Measurements from ENCODE around the gene MED12L. TPM values are rescaled to one million over a fixed set of nuclear protein-coding genes. Genes with fewer than 3 reads are reported as not detected.

MED12L gene
- total and polyA plus RNA-seq, 7 donors: 0.16 to 0.71 (median 0.28) TPM; not detected in 2

DNA sequence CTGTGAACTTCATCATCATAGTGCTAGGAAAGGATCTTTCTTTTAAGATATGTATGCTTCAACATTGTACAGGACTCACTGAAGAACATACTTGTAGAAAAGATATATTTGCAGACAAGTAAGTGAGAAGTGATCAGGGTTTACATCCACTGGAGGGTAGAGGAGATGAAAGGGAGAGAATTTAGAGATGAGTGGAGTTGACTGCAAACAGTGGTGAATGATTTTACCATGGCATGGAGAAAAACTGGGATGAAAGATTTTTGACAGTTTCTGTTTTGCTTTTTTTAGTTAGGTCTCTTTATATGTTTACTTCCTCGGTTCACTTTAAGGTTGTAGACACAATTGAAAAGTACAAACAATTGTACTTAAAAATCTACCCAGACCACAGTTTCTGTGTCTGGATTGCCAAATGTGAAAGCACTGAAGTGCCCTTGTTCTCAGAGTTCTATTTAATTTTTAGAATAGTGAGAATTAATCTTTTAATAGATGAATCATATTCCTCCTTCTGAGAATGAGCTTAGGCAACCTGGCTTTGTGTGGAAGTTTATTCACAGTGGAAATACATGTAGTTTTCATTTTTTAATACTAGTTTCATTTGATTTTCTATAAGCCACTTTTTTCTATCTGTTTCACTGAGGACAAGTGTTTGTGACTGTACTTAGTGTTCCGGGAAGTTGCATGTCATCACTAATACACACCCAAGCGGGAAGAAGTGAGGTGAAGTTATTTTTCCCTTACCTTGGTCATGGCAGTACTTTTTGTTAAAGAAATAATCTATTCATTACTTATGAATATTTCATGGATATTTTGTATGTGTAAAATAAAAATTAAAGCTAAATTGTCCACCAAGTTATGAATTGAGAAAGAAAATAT is 119.3 kb downstream of the MED12L start:
- TF ChIP-seq POLR2A (IDR thresholded peaks at IDR 0.05) (no peak), EP300 (IDR thresholded peaks at IDR 0.05) (no peak)
- 63 to 83% methylated on average over 3 of the region's 3 CpGs for WGBS, 2 donors
- Histone ChIP-seq H3K27ac (no peak overlapping the region), H3K27me3 (no peaks in the 10 kb centered on the region), H3K4me1 (no peaks in the 10 kb centered on the region), H3K4me3 (no peak overlapping the region), H3K9me3 (no peaks in the 10 kb centered on the region), H3K36me3 (no peaks in the 10 kb centered on the region)
- intact Hi-C loops (cut with DNase I): no loop called here
- no peak for DNase-seq

DNA sequence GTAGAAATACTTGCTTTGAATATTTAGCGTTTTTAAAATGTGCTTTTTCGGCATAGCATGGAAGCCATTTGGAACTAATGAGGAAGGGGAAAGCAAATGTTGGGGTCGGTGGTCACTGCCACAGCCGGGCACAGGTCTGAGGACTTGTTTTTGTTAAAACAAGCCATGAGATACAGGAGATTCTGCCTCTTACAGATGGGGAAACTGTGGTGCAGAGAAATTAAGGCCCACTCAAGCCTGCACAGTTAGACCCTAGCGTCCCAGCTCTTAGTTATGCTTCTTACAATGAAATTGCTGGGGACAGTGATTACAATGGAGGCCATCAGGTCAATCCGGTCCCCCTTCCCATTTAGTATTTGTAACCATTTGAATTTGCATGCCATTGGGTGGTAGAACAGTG is 120.0 kb downstream of the MED12L start:
- Histone ChIP-seq H3K4me3 (no peak overlapping the region), H3K36me3 (no peaks in the 10 kb centered on the region), H3K9me3 (no peaks in the 10 kb centered on the region), H3K27me3 (no peaks in the 10 kb centered on the region), H3K27ac (no peak overlapping the region), H3K4me1 (no peaks in the 10 kb centered on the region)
- DNase-seq: no peak
- 93 to 94% methylated on average over 6 of the region's 6 CpGs for WGBS, 2 donors
- intact Hi-C loops (cut with DNase I): no loop called here
- TF ChIP-seq EP300 (IDR thresholded peaks at IDR 0.05) (no peak), POLR2A (IDR thresholded peaks at IDR 0.05) (no peak), POLR2AphosphoS5 (IDR thresholded peaks at IDR 0.05) (no peak)
- TF ChIP-seq, protein P1, sequence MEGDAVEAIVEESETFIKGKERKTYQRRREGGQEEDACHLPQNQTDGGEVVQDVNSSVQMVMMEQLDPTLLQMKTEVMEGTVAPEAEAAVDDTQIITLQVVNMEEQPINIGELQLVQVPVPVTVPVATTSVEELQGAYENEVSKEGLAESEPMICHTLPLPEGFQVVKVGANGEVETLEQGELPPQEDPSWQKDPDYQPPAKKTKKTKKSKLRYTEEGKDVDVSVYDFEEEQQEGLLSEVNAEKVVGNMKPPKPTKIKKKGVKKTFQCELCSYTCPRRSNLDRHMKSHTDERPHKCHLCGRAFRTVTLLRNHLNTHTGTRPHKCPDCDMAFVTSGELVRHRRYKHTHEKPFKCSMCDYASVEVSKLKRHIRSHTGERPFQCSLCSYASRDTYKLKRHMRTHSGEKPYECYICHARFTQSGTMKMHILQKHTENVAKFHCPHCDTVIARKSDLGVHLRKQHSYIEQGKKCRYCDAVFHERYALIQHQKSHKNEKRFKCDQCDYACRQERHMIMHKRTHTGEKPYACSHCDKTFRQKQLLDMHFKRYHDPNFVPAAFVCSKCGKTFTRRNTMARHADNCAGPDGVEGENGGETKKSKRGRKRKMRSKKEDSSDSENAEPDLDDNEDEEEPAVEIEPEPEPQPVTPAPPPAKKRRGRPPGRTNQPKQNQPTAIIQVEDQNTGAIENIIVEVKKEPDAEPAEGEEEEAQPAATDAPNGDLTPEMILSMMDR (IDR thresholded peaks at IDR 0.05): no peak

DNA sequence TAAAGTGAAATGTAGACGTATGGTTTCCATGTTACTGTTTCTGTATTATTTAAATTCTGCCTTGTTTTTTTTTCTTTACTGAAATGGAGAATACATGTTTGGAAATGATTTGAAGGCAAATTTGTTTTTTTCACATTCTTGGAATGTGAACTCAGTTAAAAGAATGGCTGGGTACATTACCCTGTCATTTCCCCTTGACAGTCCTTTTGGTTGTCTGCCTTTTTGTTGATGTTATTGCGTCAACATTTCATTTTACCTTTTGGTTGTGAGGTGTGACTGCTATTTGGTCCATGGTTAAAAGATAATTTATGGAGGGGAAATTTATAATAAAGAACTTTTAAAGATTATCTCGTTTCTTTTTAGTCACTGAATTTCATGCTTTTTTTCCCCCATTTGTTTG is 120.7 kb downstream of the MED12L start:
- H3K27ac ChIP-seq: no peak overlapping the region
- TF ChIP-seq EP300 (IDR thresholded peaks at IDR 0.05) (no peak), POLR2A (IDR thresholded peaks at IDR 0.05) (no peak), POLR2AphosphoS5 (IDR thresholded peaks at IDR 0.05) (no peak)
- intact Hi-C loops (cut with DNase I): no loop called here
- H3K27me3 ChIP-seq: no peaks in the 10 kb centered on the region
- DNase-seq: no peak
- 81 to 86% methylated on average over 3 of the region's 3 CpGs for WGBS, 2 donors
- H3K9me3 ChIP-seq: no peaks in the 10 kb centered on the region
- no peaks in the 10 kb centered on the region for H3K4me1 ChIP-seq
- no peak overlapping the region for H3K4me3 ChIP-seq
- no peaks in the 10 kb centered on the region for H3K36me3 ChIP-seq

DNA sequence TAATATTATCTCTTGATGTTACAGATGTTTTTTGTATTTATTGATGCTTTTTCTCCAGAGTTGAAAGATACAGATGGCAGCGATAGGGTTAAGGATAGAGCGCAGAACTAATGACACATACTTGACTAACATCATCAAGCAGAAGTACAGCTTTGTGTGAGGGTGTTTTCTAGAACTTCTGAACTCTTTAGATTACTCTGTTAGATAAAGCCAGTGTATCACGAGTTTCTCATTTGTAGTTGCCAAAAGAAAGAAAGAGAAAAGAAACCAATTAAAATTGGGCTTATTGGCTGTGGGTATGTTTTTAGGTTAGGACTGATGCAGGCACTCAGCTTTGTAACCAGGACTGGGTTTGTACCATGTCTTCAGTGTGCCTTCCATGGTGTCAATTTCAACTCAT is 124.2 kb downstream of the MED12L start:
- Histone ChIP-seq H3K4me1 (no peaks in the 10 kb centered on the region), H3K27ac (no peak overlapping the region), H3K4me3 (no peak overlapping the region), H3K27me3 (no peaks in the 10 kb centered on the region), H3K36me3 (no peaks in the 10 kb centered on the region), H3K9me3 (no peaks in the 10 kb centered on the region)
- TF ChIP-seq POLR2AphosphoS5 (IDR thresholded peaks at IDR 0.05): no peak
- TF ChIP-seq, protein P1 (IDR thresholded peaks at IDR 0.05): no peak
- TF ChIP-seq POLR2A (IDR thresholded peaks at IDR 0.05): no peak
- intact Hi-C loops (cut with DNase I): no loop called here
- no peak for DNase-seq
- WGBS, 2 donors: 82 to 93% methylated on average over 3 of the region's 3 CpGs

DNA sequence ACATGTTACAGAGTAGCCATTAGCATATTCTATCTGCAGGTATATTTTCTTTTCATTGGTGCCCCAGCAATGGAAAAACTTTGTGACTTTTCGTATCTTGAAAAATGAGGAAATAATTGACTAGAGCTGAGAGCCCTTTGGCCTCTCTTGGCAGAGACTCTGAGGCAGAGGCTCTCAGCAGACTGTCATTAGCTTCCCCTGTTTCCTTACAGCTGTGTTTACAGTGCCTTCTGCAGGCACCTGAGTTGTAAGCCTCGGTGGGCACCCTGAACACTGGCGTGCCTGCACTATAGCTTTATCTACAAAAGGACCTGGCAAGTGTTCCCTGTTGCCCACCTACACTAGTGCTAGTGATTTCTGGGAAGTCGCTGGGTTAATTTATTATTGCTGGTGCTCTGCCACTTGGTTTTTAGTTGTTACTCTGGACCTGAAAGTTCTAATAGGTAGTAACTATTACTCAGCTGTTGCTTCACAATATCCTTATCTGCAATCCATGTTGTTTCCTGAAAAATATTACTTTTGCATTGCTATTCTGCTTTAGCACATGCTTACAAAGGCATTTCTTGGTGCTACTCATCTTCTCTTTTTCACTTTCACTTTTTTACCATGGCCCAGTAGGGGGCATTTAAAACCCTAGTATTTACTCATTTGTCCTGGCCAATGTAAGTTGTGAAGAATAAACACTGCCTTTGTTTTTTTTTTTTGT is 125.4 kb downstream of the MED12L start:
- Histone ChIP-seq H3K9me3 (no peaks in the 10 kb centered on the region), H3K27ac (no peak overlapping the region), H3K4me1 (no peaks in the 10 kb centered on the region), H3K4me3 (no peak overlapping the region), H3K27me3 (no peaks in the 10 kb centered on the region), H3K36me3 (no peaks in the 10 kb centered on the region)
- intact Hi-C loops (cut with DNase I): no loop called here
- no peak for DNase-seq
- 10 to 29% methylated on average over 4 of the region's 4 CpGs for WGBS, 2 donors
- TF ChIP-seq POLR2A (IDR thresholded peaks at IDR 0.05) (no peak), EP300 (IDR thresholded peaks at IDR 0.05) (no peak), POLR2AphosphoS5 (IDR thresholded peaks at IDR 0.05) (no peak)
- TF ChIP-seq, protein P1 (IDR thresholded peaks at IDR 0.05): no peak
